Measurements from ENCODE around the gene CYB5D1. TPM values are rescaled to one million over a fixed set of nuclear protein-coding genes. Genes with fewer than 3 reads are reported as not detected.
A peak's percentile ranks its signal among the peaks of the same experiment; 100 is the strongest.

The CYB5D1 gene
- total RNA-seq, 1 experiment from 2014 or later: 18.0 TPM

DNA sequence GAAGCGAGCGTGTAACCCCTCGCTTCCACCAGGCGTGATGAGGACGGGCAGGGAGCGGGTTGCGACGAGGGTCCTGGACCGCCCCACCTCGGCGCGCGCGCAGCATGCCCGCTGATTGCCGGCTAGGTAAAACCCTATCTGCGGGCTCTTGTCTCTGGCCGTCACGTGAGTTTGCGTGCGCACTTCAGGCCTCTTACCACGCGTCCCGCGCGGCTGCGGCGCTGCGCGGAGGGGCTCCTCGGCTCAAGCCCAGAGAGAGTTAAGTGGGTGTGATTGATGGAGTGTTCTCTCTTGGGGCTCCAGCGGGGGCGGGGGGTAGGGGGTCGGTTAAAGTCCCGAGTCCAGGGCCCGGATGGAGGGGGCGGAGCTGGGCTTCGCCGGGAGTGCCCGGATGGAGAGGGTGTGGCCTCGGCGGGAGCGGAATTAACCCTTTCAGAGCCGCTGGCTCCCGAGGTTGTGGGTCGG is 15.9 kb upstream of the CYB5D1 start:
- WGBS (ENCODE audit: extremely low coverage, insufficient read length, low lambda C conversion rate): no CpG with 5 or more reads among the region's 46 CpGs
- no peak overlapping the region for H2BK12ac ChIP-seq (ENCODE audit: insufficient read length, low read depth, low read length)
- H2BK20ac ChIP-seq (ENCODE audit: low read depth, low read length, poor library complexity, severe bottlenecking): no peak overlapping the region
- no peak overlapping the region for H2BK15ac ChIP-seq (ENCODE audit: low read depth, low read length)
- H3K27me3 ChIP-seq (ENCODE audit: insufficient read depth, low read length): peaks cover 28% of the 10 kb centered on the region; the same call in 1 of the 2 replicates
- no peaks in the 10 kb centered on the region for H3K79me1 ChIP-seq (ENCODE audit: insufficient read depth, low read depth, low read length, poor library complexity, severe bottlenecking)
- H4K20me1 ChIP-seq (ENCODE audit: control insufficient read depth, insufficient read depth, insufficient read length): no peaks in the 10 kb centered on the region
- Mint-ChIP-seq H3K27me3 (ENCODE audit: low read depth) (peaks cover 30% of the 10 kb centered on the region), H3K36me3 (ENCODE audit: insufficient read depth in 1 of 3, low read depth in 3 of 3) (peaks cover 4 to 22% (median 13%) of the 10 kb centered on the region in 3 experiments; a peak in 6 of 7 replicates), H3K4me3 (peak overlapping the region; percentile 89 to 94), H3K4me1 (peaks cover 40 to 57% of the 10 kb centered on the region in 2 experiments), H3K9me3 (no peaks in the 10 kb centered on the region; a peak in 1 of 5 replicates), H3K27ac (peak overlapping the region; percentile 85 to 98 (median 92); a peak in 4 of 7 replicates)
- H3T11ph ChIP-seq (ENCODE audit: low read length): no peak overlapping the region
- H2BK120ac ChIP-seq (ENCODE audit: low read depth, low read length, poor library complexity, severe bottlenecking): no peak overlapping the region
- H3K4me2 ChIP-seq (ENCODE audit: insufficient read depth, insufficient read length, low read length): peak overlapping the region; percentile 97
- H3K18ac ChIP-seq (ENCODE audit: insufficient read length, low read depth, low read length): no peak overlapping the region
- no peak overlapping the region for H2AK5ac ChIP-seq (ENCODE audit: insufficient read length, low read length)
- H3K4me1 ChIP-seq (ENCODE audit: insufficient read depth, low read length): no peaks in the 10 kb centered on the region; the same call in 1 of the 2 replicates
- no peak overlapping the region for H2AFZ ChIP-seq (ENCODE audit: low read length)
- H3K23me2 ChIP-seq (ENCODE audit: insufficient read length, low read depth, low read length, poor library complexity, severe bottlenecking): peaks cover 33% of the 10 kb centered on the region
- no peak overlapping the region for H3K56ac ChIP-seq (ENCODE audit: insufficient read length, low read depth, low read length)
- DNase-seq: peak; percentile 96
- H3K9ac ChIP-seq (ENCODE audit: extremely low read depth, insufficient read length, low read length): peak overlapping the region; percentile 34
- no peak overlapping the region for H4K5ac ChIP-seq (ENCODE audit: insufficient read length, low read depth, low read length)
- no peak overlapping the region for H4K8ac ChIP-seq (replicated peaks; ENCODE audit: insufficient read length, low read depth, low read length)
- no peaks in the 10 kb centered on the region for H3K9me3 ChIP-seq (ENCODE audit: control insufficient read depth, low read depth, low read length)
- H2BK5ac ChIP-seq (ENCODE audit: insufficient read length, low read length): no peak overlapping the region
- H3K27ac ChIP-seq (ENCODE audit: insufficient read length, low read depth, low read length): no peak overlapping the region
- H3K4ac ChIP-seq (ENCODE audit: low read depth, low read length): no peak overlapping the region
- H4K91ac ChIP-seq (ENCODE audit: insufficient read length, low read depth, low read length): no peak overlapping the region
- no peak overlapping the region for H3K14ac ChIP-seq (ENCODE audit: insufficient read depth, low read length)
- H3K79me2 ChIP-seq (ENCODE audit: insufficient read depth, low read length): no peaks in the 10 kb centered on the region
- TF ChIP-seq, protein P1, sequence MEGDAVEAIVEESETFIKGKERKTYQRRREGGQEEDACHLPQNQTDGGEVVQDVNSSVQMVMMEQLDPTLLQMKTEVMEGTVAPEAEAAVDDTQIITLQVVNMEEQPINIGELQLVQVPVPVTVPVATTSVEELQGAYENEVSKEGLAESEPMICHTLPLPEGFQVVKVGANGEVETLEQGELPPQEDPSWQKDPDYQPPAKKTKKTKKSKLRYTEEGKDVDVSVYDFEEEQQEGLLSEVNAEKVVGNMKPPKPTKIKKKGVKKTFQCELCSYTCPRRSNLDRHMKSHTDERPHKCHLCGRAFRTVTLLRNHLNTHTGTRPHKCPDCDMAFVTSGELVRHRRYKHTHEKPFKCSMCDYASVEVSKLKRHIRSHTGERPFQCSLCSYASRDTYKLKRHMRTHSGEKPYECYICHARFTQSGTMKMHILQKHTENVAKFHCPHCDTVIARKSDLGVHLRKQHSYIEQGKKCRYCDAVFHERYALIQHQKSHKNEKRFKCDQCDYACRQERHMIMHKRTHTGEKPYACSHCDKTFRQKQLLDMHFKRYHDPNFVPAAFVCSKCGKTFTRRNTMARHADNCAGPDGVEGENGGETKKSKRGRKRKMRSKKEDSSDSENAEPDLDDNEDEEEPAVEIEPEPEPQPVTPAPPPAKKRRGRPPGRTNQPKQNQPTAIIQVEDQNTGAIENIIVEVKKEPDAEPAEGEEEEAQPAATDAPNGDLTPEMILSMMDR (conservative IDR thresholded peaks at IDR 0.05): no peak
- H3K23ac ChIP-seq (ENCODE audit: insufficient read length, low read depth, low read length): no peak overlapping the region
